HG03439 (cell line): ENCODE data around the gene MYCT1.
"Not testable (repeated sequence)": the region's sequence is repeated elsewhere in the genome, so short reads cannot be mapped to it uniquely, and the experiment has no call there.

Source experiments
- ATAC-seq: cut with Tn5 transposase; IDR thresholded peaks from one replicate; pipeline ENCODE4 v1.9.1; 2021; ENCODE audit warnings: mild to moderate bottlenecking, moderate library complexity; ENCODE audit not compliant: unreplicated experiment

The MYCT1 gene, protein sequence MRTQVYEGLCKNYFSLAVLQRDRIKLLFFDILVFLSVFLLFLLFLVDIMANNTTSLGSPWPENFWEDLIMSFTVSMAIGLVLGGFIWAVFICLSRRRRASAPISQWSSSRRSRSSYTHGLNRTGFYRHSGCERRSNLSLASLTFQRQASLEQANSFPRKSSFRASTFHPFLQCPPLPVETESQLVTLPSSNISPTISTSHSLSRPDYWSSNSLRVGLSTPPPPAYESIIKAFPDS

DNA sequence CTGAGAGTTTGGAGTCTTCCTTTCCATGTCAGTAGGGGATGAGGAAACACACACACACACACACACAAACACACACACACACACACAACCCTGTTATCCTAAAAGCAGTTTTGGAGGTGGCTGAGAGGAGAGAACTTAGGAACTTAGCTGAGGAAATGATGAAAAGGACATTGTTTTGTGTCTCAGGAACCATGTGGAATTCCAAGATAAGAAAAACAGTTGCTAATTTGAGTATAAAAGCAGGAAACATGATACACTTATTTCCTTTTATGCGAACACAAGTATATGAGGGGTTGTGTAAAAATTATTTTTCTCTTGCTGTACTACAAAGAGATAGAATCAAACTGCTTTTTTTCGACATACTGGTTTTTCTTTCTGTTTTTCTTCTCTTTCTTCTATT is at the start of gene MYCT1:
Gene MYCT1 (plus strand): TSS at position 264 of the 400 bp plus-strand sequence. CDS start 6 bp downstream, at position 270.
- no peak for ATAC-seq

DNA sequence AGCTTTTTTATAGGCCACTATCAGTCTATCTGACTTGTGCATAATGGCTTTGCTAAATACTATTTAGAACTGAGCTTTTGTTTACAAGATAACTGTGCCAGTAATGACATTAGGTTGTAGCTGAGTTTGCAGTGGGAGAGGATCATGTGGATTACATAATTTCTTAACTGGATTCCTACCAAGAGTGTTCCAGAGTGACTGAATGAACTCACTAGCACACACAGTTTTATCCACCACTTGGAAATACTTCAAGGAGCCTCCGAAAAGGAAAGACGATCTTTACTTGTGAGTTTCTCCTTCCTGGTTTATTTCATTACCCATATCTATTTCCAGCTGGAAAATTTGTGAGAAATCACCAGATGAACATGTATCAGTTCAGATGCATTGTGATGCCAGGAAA is 49.6 kb upstream of the MYCT1 start:
- no peak for ATAC-seq

DNA sequence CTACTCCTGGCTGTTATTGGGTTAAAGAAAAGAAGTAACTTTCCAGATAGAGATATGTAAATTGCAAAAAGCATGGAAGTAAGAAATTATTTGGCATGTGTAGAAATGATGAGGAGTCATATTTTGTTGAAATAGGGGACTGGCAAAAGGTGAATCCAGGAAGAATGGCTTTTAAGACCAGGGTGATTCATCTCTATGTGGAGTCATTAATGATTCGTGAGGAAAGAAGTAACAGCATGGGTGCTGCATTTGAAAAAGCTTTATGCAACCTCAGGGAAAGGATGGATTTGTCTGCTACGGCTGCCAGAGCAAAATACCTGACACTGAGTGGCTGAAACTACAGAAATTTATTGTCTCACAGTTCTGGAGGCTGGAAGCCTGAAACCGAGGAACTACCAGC is 45.7 kb upstream of the MYCT1 start:
- ATAC-seq, result no peak

DNA sequence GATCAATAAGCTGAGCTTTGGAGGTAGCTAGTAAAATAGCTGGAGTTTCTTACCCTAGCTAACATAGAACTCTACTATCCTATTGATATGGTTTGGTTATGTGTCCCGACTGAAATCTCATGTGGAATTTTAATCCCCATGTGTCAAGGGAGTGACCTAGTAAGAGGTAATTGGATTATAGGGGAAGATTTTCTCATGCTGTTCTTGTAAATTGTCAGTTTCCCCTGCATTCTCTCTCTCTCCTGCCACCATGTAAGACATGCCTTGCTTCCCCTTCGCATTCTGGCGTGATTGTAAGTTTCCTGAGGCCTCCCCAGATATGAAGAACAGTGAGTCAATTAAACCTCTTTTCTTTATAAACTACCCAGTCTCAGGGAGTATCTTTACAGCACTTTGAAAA is 35.9 kb upstream of the MYCT1 start:
- ATAC-seq, result no peak

DNA sequence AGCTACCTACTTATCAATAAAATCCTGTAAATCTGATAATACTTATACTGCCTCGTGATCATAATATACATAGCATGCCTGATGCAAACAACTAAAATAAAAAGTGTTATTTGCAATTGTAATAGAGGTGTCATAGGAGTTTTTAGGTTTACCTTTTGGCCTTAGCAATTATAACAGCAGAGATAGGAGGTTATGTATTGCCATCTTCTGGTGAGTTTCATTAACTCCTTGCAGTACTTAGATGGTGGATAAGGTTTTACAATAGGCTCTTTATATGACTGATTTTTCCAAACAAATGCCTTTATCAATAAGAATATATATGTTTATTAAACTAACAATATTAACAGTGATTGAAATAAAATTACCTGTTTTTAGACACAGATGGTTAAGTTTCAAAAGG is 27.8 kb upstream of the MYCT1 start:
- no peak for ATAC-seq

DNA sequence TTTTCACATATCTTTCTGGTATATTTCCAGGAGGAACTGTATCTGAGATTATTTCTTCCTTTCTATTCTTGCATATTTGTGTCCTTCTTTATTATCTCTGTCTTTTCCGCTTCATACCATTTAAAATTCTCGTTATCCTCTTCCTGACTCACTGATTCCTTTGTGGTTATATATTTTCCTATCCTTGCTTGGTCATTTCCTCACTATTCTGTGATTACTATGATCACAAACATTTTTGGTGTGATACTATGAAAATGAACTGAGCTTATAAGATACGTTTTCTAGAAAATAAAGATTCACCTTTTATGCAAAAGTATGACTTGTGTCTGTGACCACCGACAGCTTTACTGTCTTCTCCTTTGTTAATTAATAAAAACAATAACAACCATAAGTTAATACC is 26.5 kb upstream of the MYCT1 start:
- no peak for ATAC-seq

DNA sequence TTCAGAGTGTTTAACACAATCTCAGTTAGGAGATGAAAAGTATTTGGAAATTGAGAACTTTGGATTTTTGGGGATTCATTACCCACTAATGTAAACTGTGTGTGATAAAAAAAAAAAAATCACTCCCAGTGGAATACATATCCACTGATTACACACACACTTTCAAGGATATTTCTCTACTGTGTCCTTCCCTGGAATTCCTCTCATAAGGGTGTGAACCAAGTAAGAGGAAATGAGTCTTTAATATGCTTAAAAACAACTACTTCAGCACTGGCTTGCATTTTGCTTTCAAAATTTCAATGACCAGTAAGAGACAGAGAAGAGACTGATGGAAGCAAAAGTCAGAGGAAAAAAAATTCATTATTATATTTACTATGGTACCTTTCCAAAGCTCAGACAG is 24.5 kb upstream of the MYCT1 start:
- no peak for ATAC-seq

DNA sequence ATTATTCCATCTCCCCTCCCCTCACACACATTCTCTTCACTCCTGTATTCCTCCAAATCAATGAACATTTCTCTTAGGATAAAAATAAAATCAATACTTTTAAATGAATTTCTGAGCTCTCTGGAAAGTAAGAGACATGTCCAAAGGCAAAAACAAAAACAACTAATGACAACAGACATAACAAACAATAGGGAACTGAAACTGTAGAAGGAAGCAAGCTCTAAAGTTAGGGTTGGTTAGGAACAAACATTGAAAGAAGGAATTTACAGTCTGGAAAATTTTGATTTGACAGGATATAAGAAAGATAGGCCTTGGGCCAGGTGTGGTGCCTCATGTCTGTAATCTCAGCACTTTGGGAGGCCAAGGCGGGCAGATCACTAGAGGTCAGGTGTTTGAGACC is 17.5 kb upstream of the MYCT1 start:
- ATAC-seq, result no peak

DNA sequence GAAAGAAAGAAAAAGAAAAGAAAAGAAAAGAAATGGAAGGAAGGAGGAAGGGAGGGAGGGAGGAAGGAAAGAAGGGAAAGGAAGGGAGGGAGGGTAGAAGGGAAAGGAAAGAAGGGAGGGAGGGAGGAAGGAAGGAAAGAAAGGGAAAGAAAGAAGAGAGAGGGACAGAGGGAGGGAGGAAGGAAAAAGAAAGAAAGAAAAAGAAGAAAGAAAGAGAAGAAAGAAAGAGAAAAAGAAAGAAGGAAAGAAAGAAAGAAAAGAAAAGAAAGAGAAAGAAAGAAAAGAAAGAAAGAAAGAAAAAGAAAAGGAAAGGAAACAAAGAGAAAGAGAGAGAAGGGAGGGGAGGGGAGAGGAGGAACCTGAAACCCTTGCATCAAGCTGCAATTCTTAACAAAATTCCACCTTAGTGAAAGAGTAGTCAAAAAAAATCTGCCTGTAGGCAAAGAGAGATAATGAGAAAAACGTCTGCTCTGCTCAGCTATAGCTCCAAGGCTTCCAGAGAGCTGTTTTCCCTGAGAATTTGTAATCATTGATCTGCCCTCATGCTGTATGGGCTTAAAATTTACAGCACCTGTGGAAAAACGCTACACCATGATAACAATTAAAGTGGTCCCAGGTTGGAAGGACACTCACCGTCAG is 16.7 kb upstream of the MYCT1 start:
- no peak for ATAC-seq

DNA sequence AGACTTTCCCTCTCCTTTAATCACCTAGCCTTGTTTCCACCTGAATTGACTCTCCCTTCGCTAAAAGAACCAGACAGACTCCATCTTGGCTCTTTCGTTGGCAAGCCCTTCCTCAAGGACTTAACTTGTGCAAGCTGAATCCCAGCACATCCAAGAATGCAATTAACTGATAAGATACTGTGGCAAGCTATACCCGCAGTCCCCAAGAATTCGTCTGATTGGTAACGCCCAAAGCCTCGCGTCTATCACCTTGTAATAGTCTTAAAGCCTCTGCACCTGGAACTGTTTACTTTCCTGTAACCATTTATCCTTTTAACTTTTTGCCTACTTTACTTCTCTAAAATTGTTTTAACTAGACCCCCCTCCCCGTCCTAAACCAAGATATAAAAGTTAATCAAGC is 15.6 kb upstream of the MYCT1 start:
- no peak for ATAC-seq

DNA sequence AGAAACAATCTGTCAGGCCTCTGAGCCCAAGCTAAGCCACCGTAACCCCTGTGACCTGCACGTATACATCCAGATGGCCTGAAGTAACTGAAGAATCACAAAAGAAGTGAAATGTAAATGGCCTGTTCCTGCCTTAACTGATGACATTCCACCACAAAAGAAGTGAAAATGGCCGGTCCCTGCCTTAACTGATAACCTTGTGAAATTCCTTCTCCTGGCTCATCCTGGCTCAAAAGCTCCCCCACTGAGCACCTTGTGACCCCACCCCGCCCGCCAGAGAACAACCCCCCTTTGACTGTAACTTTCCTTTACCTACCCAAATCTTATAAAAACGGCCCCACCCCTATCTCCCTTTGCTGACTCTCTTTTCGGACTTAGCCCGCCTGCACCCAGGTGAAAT is 14.8 kb upstream of the MYCT1 start:
- ATAC-seq, result not testable (repeated sequence)

DNA sequence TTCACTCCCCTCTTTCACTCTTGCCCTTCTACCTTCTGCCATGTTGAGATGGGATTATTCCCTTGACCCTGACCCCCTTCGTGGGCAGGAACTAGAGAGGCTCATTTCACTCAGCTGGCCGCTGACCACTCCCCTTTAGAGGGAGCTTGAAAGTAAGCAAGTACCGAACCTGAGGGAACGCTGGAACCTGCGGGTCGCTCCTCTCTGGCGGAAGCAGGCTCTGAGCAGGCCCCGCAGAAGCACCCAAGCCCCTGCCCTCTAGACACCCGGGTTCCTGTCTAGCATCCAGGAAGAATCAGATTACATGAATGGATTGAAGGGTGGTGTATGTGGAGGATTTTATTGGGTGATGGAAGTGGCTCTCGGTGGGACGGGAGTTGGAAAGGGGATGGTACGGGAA is 11.9 kb upstream of the MYCT1 start:
- ATAC-seq, result no peak

DNA sequence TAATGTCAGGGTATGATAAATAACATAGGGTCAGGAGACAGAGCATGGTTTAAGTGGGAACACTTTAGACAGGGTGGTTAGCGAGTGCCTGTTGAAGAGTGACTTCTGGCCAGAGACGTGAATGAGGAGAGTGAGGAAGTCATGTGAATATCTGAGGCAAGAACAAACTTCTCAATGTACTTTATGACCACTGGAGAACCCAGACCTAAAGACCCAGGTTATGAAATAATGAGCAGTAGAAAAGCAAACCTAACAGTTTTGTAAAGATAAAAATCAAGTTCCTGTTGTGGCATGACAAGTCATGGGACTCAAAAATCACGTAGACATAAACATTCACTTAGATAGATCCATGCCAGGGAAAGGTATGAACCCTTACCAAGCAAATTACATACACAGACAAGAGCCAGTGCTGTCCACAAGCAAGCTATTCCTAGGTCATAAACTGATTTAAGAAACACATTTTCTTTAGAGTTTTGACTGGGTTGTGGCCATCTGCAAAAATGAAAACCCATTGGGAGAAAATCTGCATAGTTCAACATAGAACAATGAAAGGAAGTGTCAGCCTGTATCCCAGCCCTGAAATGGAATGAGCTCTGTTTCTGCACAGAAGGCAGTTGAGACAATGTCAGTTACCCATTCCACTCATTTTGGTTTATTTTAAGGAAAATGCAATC is 2.2 kb upstream of the MYCT1 start:
- no peak for ATAC-seq

DNA sequence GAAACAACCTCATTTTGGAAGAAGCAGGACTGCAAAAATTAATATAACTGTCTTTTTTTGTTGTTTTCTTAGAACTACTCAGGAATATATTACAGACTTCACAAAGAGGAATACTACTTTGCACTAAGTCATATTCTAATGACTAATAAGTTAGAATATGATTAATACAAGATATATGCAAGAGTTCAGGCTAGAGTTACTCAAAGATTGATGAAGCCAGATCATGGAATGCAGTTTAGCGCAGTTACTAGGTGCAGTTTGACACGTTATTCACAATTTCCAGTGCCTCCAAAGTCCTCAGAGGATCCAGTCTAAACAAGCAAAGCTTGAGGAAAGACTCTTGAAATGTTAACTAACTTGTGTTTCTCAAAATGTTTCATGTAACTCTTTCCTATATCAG is 1.2 kb upstream of the MYCT1 start:
- no peak for ATAC-seq

DNA sequence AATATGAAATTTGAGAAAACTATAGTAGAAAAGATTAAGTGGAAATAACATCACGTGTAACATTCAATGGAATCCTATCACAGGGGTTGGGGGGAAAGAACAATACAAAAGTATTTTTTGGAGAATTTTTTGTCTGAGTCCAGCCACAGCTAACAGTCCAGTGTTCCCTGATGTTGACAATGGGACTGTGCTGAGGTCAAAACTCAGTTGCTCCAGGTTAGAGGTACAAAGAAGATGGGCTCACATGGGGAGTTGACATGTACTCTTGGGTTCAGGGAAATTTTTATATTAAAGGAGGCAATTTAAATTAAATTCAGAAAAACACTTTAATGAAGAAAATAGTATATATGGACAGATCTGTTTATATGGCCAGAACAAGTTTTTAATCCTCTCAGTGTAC is 995 bp downstream of the MYCT1 start:
- no peak for ATAC-seq

DNA sequence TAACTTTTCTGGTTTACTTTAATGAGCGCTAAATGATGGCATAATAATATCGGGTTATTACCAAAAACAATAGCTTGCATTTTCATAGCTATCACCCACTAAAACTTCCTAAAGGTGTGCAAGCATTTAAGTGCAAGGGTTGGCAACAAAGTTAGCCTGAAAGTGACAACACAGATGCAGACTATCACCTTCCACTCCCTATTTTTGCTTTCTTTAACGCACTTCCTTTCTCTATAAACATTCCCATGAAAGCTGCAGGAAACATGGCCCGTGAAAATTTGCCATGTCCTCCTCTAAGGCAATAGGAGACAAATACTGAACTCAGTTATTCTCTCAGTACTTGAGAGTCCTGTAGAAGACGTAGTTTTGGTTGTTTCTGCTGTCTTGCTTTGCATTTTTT is 2.7 kb downstream of the MYCT1 start:
- ATAC-seq, result no peak

DNA sequence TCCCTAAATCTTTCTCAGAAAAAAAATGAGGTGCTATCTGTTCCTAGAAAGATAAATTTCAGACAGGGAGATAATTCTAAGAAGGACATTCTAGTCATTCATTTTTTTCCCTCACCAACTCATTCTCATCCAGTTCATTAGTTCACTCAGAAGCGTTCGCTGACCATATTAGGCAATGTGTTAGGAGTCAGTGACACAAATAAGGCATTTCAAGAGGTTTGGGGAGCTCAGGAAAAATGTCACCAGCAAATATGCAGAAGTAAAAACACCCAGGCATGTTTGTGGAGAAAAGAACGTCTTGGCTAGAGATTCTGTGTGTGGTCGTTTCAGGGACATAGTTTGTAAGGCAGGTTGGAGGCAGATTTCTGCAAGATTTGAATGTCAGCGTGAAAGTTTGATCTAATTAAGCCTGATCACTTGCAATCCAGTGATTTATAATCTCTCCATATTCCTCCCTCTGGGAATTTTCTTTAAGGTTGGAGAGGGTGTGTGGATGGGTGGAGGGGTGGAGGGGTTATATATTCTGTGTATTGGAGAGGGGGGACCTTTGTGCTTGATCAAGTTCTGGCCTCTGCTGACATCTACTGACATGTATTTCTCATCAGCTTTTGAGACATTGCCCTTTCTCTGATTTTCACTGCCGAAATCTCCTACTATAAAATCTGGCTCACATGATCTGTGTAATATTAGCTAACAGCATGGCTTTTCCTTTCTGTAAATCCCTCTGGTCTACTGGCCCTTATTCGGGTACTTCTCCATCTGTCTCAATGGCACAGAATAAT is 3.6 kb downstream of the MYCT1 start:
- ATAC-seq, result no peak

DNA sequence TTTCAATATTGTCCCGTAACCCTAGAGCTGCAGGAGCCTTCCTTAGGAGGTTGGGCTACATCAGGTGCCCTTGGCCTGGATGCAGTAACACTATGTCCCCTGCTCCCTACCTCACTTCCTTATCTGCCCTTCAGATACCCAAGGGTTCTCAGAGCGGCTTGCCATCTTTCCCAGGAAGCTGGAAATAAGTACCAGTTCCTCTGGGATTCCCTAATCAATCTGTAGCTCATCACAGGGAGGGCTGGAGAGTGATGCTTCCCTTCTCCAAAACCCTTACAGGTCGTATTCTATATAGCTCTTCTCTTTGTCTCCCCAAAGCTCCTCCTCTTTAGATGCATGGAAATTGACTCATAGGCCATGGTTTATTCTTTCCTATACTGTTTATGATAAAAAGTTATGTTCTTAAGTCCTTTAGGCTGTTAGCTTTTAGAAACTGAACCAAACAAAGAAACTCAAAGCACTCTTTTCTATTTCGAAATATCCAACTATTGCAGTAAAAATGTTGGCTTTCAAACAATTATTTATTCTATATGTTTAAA is 4.2 kb downstream of the MYCT1 start:
- ATAC-seq, result no peak

DNA sequence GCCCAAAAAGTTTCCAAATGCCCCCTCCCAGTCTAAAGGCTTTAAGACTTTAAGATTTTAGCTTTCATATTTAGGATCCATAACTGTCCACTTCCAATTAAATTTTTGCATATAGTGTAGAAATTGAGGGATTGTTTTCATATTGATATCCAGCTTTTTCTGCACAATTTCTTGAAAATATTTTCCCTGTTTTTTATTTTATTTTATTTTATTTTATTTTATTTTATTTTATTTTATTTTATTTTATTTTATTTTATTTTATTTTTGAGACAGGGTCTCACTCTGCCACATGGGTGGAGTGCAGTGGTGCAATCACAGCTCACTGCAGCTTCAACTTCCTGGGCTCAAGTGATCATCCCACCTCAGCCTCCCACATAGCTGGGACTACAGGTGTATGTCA is 6.1 kb downstream of the MYCT1 start:
- ATAC-seq, result not testable (repeated sequence)

DNA sequence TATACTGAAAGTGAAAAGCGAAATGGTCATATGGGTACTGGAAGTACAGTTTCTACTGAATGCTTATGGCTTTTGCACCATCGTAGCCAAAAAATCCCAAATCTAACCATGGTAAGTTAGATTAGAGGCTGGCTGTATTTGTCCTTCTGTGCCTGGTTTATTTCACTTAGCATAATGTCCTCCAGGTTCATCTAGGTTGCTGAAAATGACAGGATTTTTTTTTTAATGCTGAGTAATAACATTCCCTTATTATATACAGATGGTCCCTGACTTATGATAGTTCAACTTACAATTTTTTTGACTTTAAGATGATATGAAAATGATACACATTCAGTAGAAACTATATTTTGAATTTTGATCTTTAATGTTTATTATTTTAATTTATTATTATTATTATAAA is 7.6 kb downstream of the MYCT1 start:
- ATAC-seq, result no peak

DNA sequence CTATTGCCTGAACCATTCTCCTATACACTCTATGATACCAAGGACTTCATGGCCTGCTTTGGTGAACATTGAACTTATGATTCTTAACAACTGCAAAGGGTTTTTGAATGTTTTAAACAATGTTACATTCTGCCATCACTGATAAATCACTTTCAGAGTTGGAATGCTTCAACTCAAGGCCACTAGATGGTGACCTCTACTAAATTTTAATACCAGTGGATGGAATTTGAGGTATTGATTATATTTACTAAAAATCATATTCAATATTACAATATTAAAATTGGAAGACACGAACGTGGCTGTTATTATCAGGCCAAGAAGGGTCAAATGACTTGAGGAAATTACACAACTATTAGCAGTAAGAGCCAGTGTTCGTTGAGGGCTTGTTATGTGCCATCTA is 18.6 kb downstream of the MYCT1 start:
- ATAC-seq, result no peak
